A673 (cell line): ENCODE results near the gene ADARB2.

Experiments
- CTCF ChIP-seq: fragments of 300-800, 200-600 bp; sonication (generic); conservative IDR thresholded peaks from 2 replicates; pipeline ENCODE4 v1.5.1; 2017; ENCODE audit warnings: low read depth, mild to moderate bottlenecking, antibody characterized with exemption, low read length, moderate library complexity, mixed read lengths
- EZH2 ChIP-seq: fragments of 200-600 bp; sonication (generic); IDR thresholded peaks from 2 replicates; pipeline ENCODE4 v1.6.1; 2017; ENCODE audit warnings: borderline replicate concordance, low read depth, mild to moderate bottlenecking, mixed read lengths, antibody characterized with exemption, low read length; ENCODE audit not compliant: poor library complexity, severe bottlenecking

- TF ChIP-seq CTCF (no peak), EZH2 (no peak)
Measured at GRCh38 chr10:1665681-1666080, 71.6 kb downstream of the ADARB2 start.
